HG02798 (cell line): ENCODE measurements around the gene ASH1L.
A peak's percentile ranks its signal among the peaks of the same experiment; 100 is the strongest.
"Not testable (repeated sequence)": the region's sequence is repeated elsewhere in the genome, so short reads cannot be mapped to it uniquely, and the experiment has no call there.

ENCODE experiments used
- ATAC-seq: cut with Tn5 transposase; IDR thresholded peaks from one replicate; pipeline ENCODE4 v1.9.1; 2021; ENCODE audit warnings: mild to moderate bottlenecking; ENCODE audit not compliant: unreplicated experiment, poor library complexity

Gene ASH1L

DNA sequence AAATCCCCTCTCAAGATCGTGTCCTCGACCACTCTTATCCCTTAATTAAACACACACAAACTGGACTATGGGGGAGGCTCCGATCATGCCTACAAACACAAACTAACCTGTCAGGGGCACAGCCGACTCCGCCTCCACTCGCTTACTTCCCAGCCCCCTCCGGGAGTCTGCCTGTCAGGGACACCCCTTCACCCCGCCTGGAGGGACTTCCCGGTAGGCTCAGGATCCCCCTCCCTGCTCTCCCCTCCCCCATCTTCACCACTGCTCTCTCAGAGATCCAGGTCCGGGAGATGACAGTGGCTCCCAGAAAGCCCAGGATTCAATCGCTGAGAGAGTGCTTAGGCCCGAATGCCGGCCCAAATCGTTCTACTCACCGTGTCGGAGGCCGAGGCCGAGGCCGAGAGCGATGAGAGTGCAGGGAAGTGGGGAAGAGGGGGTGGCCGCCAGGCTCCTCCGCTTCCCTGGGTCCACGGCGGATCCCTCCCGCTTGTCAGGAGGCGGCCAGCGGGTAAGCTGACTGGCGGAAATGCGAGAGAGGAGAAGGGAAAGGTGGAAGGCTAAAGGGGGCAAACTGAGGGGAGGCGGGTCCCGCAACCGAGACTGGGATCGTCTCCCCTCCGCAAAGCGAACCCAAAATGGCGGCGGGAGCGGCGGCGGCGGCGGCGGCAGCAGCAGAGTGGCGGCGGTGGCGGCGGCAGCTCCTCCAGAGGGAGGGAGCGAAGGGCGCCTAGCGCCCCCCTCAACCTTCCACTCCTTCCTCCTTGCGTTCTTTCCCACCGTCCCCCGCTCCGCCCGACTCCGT is 623 bp downstream of the ASH1L start:
- peak; percentile 31 for ATAC-seq

DNA sequence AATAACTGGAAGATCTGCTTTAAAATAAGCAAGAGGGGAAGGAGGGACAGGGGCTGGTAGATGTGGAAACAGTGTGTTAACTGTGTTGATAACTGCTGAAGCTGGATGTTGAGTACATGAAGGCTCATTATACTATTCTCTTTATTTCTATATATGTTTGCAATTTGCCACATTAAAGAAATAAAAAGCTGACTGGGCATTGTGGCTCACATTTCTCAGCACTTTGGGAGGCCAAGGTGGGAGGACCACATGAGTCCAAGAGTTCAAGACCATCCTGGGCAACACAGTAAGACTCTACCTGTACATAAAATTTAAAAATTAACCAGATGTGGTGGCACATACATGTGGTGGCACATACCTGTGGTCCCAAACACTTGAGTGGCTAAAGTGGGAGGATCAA is 6.7 kb downstream of the ASH1L start:
- ATAC-seq, result no peak

DNA sequence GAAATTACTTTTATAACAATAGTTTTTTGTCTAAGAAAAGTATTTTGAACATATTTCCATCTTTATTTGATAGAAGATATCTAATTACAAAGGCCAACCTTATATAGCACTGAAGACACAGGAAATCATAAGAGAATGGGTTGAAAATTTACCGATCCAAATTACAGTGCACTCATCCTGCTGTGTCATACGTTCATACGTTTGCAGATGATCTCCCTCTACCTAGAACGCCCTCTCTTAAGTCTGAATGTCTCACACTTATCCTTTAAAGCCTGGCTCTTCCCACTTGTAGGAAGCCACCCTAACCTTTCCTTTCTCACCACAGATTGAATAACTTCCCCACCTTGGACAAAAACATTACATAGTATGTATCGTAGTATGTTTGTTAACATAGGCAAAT is 9.3 kb downstream of the ASH1L start:
- ATAC-seq, result no peak

DNA sequence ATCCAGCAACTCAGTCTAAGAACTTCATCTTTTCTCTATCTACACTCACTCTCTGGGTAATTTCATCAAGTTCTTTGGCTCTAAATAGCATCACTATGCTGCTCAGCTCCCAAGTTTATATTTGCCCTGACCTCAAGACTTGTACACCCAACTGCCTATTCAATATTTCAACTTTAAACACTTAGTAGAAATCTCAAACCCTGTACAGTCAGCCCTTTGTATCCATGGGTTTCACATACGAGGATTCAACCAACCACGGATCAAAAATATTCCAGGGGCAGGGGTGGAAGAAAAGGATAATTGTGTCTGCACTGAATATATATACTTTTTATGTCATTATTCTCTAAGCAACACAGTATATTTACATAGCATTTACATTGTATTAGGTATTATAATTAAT is 13.9 kb downstream of the ASH1L start:
- ATAC-seq, result no peak

DNA sequence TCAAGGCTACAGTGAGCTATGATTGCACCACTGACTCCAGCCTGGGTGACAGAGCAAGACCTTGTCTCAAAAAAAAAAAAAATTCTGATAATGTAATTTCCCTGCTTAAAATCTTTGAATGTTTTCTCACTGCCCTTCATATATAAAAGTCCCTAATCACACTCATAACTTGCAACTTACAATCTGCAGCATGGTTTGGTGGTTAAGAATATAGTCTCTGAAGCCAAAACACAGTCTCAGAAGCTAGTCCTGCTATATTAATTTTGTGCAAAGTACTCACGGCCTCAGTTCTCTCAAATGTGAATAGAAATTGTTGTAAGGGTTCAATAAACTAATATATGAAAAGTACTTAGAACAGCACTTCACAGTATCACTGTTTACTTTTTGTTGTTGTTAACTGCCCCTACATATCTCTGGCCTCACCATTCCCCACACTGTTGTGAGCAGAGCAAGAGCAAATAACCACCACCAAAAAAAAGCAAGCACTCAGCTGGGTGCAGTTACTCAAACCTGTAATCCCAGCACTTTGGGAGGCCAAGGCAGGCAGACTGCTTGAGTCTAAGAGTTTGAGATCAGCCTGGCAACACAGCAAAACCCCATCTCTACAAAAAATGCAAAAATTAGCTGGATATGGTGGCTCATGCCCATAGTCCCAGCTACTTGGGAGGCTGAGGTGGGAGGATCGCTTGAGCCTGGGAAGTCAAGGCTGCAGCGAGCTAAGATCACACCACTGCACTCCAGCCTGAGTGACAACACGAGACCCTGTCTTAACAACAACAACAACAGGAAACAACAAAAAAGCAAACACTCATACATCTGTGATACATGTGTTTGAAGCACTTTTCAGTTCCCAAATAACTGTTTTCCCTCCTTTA is 22.4 kb downstream of the ASH1L start:
- ATAC-seq, result no peak

DNA sequence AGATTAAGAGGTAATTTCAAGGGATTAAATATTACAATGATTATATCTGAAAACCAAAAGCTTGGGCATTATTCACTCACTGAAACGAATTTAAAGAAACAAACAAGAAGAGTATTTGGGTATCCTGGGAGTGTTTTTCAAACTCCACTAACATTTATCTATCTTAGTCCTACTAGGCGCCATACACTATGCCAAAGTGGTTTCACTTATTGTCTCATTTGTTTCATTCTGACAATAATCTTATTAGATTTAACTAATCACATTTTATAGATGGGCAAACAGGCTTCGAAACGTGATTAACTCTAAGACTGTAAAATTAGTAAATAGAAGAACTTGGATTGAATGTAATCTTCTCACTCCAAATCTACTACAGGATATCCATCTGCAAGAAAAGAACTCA is 25.4 kb downstream of the ASH1L start:
- no peak for ATAC-seq

DNA sequence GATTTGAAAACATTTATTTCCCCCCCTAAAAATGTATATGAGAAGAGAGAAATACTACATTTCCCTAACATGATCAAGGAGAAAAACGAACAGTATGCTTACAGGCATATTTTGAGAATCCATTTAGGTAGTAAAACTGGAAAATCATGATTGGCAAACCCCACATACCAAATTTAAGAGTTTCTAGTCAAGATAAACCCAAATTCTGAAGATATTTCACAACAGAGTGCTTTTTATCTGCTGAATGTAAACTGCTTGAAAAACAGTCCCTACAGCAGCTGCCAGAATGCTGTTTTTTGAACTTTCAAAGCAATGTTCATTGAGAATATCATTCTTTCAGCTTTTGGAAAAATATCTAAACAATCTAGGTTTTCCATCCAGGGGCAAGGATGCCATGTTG is 31.0 kb downstream of the ASH1L start:
- no peak for ATAC-seq

DNA sequence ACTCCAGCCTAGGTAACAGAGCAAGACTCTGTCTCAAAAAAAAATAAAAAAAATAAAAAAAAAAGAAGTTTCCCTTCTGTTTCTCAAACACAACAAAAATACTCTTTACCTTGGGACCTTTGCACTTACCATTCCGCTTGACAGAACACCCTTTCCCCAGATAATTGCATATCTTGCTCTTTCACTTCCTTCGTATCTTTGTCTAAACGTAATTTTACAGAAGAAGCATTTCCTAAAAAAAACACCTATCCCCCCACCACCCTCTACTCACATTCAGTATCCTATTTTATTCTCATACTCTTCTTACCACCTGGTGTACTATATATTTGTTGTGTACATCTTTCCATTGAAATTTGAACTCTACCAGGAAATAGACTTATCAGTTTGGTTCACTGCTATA is 32.7 kb downstream of the ASH1L start:
- peak; percentile 49 for ATAC-seq

DNA sequence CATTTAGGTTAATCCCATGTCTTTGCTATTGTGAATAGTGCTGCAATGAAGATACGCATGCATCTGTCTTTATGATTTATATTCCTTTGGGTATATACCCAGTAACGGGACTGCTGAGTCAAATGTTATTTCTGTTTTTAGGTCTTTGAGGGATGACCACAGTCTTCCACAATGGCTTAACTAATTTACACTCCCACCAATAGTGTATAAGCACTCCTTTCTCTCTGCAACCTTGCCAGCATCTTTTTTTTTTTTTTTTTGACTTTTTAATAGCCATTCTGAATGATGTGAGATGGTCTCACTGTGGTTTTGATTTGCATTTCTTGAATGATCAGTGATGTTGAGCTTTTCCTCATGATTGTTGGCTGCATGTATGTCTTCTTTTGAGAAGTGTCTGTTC is 33.5 kb downstream of the ASH1L start:
- no peak for ATAC-seq

DNA sequence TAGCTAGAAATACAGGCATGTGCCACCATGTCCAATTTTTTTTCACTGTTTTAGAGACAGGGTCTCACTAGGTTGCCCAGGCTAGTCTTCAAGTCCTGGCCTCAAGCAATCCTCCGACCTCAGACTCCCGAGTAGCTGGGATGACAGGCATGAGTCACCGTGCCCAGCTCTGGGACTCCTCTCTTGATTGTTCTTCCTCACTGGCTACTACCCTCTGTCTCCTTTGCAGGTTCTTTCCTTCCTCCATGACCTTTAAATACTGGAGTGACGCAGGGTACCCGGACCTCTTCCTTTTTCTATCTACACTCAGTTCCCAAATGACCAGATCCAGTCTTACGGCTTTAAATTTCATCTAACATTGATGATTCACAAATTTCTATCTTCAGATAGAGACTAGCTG is 34.9 kb downstream of the ASH1L start:
- ATAC-seq, result no peak

DNA sequence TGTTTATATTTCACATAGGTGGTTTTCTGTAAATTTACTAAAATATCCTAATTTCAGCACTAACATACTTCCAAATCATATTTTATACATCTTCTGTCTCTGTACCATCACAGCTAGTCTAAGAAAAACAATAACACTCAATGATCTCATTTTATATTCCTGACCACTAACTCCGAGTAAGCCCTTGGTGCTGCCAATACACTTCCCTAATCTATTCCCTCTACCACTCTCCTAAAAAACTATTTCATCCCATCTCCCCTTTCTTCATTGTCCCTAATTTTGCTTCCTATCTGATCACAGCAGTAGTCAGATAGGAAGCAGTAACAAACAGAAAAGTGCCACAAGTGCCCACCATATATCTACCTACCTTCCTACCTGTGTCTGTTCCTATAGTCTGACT is 36.2 kb downstream of the ASH1L start:
- ATAC-seq, result no peak

DNA sequence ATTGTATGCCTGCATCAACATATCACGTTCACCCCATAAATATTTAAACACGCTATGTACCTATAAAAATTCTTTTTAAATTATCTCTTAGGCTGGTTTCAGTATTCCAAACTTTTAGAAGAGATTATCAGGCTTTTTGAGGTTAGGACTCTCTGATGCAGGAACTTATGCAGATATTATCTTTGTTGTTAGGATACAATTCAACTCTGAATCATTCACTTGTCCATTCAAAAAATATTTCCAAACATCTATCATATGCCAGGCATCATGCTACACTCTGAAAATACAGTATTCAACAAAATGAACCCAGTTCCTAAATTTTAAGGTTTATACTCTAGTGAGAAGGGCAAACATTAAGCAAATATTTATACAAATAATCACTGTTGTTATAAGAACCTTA is 40.5 kb downstream of the ASH1L start:
- no peak for ATAC-seq

DNA sequence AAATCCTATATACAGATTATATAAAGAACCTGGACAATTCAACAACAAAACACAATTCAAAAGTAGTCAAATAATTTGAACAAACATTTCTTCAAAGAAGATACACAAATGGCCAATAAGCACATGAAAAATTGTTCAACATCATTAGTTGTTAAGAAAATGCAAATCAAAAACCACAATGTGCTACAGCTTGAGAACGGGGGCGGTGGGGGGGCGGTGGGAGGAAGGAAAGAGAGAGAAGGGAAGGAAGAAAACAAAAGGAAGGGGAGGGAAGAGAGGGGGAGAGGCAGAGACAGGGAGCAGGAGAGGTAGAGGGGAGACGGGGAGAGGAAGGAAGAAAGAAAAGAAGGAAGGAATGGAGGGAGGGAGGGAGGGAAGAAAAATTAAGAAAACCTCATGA is 44.1 kb downstream of the ASH1L start:
- no peak for ATAC-seq

DNA sequence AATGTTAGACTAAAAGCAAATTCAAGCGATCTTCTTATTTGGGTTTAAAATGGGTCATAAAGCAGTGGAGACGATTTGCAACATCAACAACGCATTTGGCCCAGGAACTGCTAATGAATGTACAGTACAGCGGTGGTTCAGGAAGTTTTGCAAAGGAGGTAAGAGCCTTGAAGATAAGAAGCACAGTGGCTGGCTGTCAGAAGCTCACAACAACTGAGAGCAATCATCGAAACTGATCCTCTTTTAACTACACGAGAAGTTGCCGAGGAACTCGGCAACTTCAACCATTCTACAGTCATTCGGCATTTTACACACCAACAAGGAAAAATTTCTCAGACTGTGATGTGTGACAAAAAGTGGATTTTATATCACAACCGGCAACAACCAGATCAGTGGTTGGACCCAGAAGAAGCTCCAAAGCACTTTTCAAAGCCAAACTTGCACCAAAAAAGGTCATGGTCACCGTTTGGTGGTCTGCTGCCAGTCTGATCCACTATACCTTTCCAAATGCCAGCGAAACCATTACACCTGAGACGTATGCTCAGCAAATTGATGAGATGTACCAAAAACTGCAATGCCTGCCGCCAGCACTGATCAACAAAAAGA is 47.9 kb downstream of the ASH1L start:
- ATAC-seq, result no peak

DNA sequence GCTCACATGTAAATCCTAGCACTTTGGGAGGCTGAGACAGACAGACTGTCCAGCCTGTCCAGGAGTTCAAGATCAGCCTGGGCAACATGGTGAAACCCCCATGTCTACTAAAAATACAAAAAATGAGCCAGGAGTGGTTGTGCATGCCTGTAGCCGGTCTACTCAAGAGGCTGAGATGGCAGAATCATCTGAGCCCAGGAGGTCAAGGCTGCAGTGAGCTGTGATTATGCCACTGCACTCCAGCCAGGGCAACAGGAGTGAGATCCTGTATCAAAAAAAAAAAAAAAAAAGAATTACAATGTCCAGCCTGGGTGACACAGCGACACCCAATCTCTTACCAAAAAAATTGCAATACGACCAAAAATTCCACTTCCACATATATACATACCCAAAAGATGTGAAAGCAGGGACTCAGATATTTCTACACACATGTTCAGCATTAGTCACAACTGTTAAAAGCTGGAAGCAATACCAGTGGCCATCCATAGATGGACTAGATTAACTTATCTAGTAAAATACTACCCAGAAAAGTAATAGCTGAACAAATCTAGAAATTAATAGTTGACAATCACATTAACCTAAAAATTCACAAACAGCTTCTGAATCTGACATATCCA is 49.2 kb downstream of the ASH1L start:
- ATAC-seq, result no peak

DNA sequence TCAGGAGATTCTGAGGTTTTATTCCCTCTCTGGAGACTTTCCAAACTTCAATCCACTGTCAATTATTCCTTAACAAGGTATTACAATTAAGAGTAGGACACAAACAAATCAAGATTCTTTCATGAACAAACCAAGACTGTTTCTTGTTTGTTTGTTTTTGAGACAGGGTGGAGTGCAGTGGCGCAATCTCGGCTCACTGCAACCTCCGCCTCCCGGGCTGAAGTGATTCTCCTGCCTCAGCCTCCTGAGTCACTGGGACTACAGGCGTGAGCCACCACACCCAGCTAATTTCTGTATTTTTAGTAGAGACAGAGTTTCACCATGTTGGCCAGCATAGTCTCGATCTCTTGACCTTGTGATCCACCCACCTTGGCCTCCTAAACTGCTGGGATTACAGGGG is 51.2 kb downstream of the ASH1L start:
- ATAC-seq, result not testable (repeated sequence)

DNA sequence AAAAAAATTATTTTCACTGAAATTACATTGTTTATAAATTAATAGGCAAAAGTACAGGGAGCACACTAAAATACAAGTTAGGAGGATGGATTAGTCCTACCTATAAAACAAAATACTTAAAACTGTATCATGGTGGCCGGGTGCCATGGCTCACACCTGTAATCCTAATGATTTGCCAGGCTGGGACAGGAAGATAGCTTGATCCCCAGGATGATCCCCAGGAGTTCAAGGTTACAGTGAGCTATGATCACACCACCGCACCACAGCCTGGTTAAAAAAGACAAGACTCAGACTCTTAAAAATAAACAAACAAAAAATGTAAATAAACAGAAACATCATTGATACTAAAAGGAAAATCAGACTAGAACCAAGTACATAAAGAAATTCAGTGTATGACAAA is 53.5 kb downstream of the ASH1L start:
- no peak for ATAC-seq

DNA sequence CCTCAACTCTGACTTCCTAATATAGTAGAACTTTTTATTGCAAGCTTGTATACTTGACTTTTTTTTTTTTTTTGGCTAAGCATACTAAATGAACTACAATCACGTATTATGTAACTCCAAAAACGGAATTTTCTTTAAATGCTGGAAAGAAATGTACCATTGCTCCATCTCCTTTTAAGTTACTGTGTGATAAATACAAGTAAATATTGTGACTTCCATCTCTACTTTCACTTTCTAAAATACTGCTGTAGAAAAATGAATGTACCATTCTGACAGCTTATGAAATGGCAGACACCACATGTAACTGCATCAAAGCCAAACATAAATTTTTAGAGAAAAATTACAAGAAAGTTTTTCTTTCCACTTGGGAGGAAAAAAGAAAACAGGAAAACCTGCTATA is 54.7 kb downstream of the ASH1L start:
- no peak for ATAC-seq

DNA sequence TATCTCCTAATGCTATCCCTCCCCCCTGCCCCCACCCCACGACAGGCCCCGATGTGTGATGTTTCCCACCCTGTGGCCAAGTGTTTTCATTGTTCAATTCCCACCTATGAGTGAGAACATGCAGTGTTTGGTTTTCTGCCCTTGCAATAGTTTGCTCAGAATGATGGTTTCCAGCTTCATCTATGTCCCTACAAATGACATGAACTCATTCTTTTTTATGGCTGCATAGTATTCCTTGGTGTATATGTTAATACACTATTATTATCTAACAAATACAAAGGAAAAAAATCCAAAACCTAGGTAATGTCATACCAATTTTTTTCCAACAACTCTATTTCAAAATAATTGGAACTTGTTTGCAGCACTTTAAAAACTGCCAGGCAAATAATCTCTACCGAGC is 56.6 kb downstream of the ASH1L start:
- not testable (repeated sequence) for ATAC-seq

DNA sequence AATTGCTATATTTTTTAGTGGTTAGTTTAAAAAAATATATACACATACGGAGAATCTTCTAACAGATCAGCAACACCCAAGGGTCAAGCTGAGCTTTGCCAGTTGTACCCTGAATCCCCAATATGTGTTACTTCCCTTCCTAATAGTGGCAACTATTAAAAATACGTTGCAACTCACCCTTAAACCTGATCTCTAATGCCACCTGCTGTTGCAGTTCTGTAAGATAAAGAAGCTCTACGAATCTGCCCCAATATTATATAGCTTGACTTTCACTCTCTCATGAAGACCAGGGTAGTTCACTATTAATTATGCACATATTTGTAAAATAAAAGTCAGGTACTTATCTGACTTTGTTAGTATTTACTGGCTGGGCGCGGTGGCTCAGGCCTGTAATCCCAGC is 58.4 kb downstream of the ASH1L start:
- no peak for ATAC-seq
